NCI-H2171 (cell line): ENCODE results near the gene RAB38.

Source experiments
- DNase-seq: peaks from one replicate; lab custom pipeline; 2025; lab: John Stamatoyannopoulos, UW

Gene RAB38

GRCh38 chr11:88174709-88175568 is at the start of gene RAB38:
Gene RAB38, minus strand, starts transcription at chr11:88175443. Its CDS starts 59 bp downstream, at chr11:88175384.
- DNase-seq, result no peak

- no peak for DNase-seq
Observed at GRCh38 chr11:88213406-88213805, 38.2 kb upstream of the RAB38 start.

- no peak for DNase-seq
Observed at GRCh38 chr11:88212300-88212699, 37.1 kb upstream of the RAB38 start.

GRCh38 chr11:88208745-88209144 is 33.5 kb upstream of the RAB38 start:
- no peak for DNase-seq

- no peak for DNase-seq
Observed at GRCh38 chr11:88206751-88207150, 31.5 kb upstream of the RAB38 start.

- DNase-seq, result no peak
Observed at GRCh38 chr11:88204353-88204752, 29.1 kb upstream of the RAB38 start.

GRCh38 chr11:88203604-88204003 is 28.4 kb upstream of the RAB38 start:
- DNase-seq, result no peak

GRCh38 chr11:88202498-88202897 is 27.3 kb upstream of the RAB38 start:
- DNase-seq, result no peak

- no peak for DNase-seq
Observed at GRCh38 chr11:88196393-88196792, 21.1 kb upstream of the RAB38 start.

- no peak for DNase-seq
Observed at GRCh38 chr11:88195908-88196307, 20.7 kb upstream of the RAB38 start.

GRCh38 chr11:88194990-88195389 is 19.7 kb upstream of the RAB38 start:
- no peak for DNase-seq

GRCh38 chr11:88193278-88193677 is 18.0 kb upstream of the RAB38 start:
- DNase-seq, result no peak

- no peak for DNase-seq
Observed at GRCh38 chr11:88188932-88189253, 13.7 kb upstream of the RAB38 start.

- DNase-seq, result no peak
Observed at GRCh38 chr11:88188251-88188931, 13.1 kb upstream of the RAB38 start.

- DNase-seq, result no peak
Observed at GRCh38 chr11:88183233-88183632, 8.0 kb upstream of the RAB38 start.

- DNase-seq, result no peak
Observed at GRCh38 chr11:88181776-88182175, 6.5 kb upstream of the RAB38 start.

- no peak for DNase-seq
Observed at GRCh38 chr11:88179971-88180629, 4.9 kb upstream of the RAB38 start.

GRCh38 chr11:88179141-88179540 is 3.9 kb upstream of the RAB38 start:
- DNase-seq, result no peak

- no peak for DNase-seq
Observed at GRCh38 chr11:88178191-88178590, 2.9 kb upstream of the RAB38 start.

GRCh38 chr11:88175569-88176075 is 379 bp upstream of the RAB38 start:
- no peak for DNase-seq

GRCh38 chr11:88173956-88174355 is 1.3 kb downstream of the RAB38 start:
- DNase-seq, result no peak

- no peak for DNase-seq
Observed at GRCh38 chr11:88171982-88172381, 3.3 kb downstream of the RAB38 start.

- no peak for DNase-seq
Observed at GRCh38 chr11:88170673-88171072, 4.6 kb downstream of the RAB38 start.
